ENCODE measurements around the gene SVOPL.
"Not testable (repeated sequence)": the region's sequence is repeated elsewhere in the genome, so short reads cannot be mapped to it uniquely, and the experiment has no call there.

The SVOPL gene

GRCh38 chr7:138699661-138700060, 1.5 kb downstream of the SVOPL start:
- DNase-seq (ENCODE audit: low read depth) = no peak

GRCh38 chr7:138698281-138698680, 2.9 kb downstream of the SVOPL start:
- no peak for DNase-seq (ENCODE audit: low read depth)

- no peak for DNase-seq (ENCODE audit: low read depth)
These were observed 3.5 kb downstream of the SVOPL start for GRCh38 chr7:138697535-138698182.

- DNase-seq (ENCODE audit: low read depth) = not testable (repeated sequence)
These were observed 5.4 kb downstream of the SVOPL start for GRCh38 chr7:138695776-138696175.

- no peak for DNase-seq (ENCODE audit: low read depth)
These were observed 6.1 kb downstream of the SVOPL start for GRCh38 chr7:138695106-138695505.

GRCh38 chr7:138691178-138691577, 10.0 kb downstream of the SVOPL start:
- no peak for DNase-seq (ENCODE audit: low read depth)

- no peak for DNase-seq (ENCODE audit: low read depth)
These were observed 10.7 kb downstream of the SVOPL start for GRCh38 chr7:138690495-138690894.

- not testable (repeated sequence) for DNase-seq (ENCODE audit: low read depth)
These were observed 13.1 kb downstream of the SVOPL start for GRCh38 chr7:138688037-138688436.

GRCh38 chr7:138684340-138684739, 16.8 kb downstream of the SVOPL start:
- DNase-seq (ENCODE audit: low read depth) = no peak

GRCh38 chr7:138679793-138680192, 21.4 kb downstream of the SVOPL start:
- no peak for DNase-seq (ENCODE audit: low read depth)

- DNase-seq (ENCODE audit: low read depth) = no peak
These were observed 30.6 kb downstream of the SVOPL start for GRCh38 chr7:138670594-138670993.

- DNase-seq (ENCODE audit: low read depth) = no peak
These were observed 31.8 kb downstream of the SVOPL start for GRCh38 chr7:138669364-138669763.

- DNase-seq (ENCODE audit: low read depth) = no peak
These were observed 32.2 kb downstream of the SVOPL start for GRCh38 chr7:138668946-138669345.

GRCh38 chr7:138668229-138668596, 32.9 kb downstream of the SVOPL start:
- DNase-seq (ENCODE audit: low read depth) = no peak

GRCh38 chr7:138667535-138668228, 33.5 kb downstream of the SVOPL start:
- DNase-seq (ENCODE audit: low read depth) = no peak

- no peak for DNase-seq (ENCODE audit: low read depth)
These were observed 34.8 kb downstream of the SVOPL start for GRCh38 chr7:138666385-138666784.

- DNase-seq (ENCODE audit: low read depth) = no peak
These were observed 35.5 kb downstream of the SVOPL start for GRCh38 chr7:138665669-138666140.

- DNase-seq (ENCODE audit: low read depth) = no peak
These were observed 35.9 kb downstream of the SVOPL start for GRCh38 chr7:138665249-138665648.

- no peak for DNase-seq (ENCODE audit: low read depth)
These were observed 37.1 kb downstream of the SVOPL start for GRCh38 chr7:138663725-138664710.

- DNase-seq (ENCODE audit: low read depth) = no peak
These were observed 38.2 kb downstream of the SVOPL start for GRCh38 chr7:138662991-138663320.

- no peak for DNase-seq (ENCODE audit: low read depth)
These were observed 38.8 kb downstream of the SVOPL start for GRCh38 chr7:138662076-138662990.

Measured in HS-5 (cell line).